SHP77 treated with DMSO at 0.1 percent for 48 hours (cell line): ENCODE data around the gene DMC1.

Experiments used
- DNase-seq: peaks from one replicate; lab custom pipeline; 2025; lab: John Stamatoyannopoulos, UW

DMC1 gene

DNA sequence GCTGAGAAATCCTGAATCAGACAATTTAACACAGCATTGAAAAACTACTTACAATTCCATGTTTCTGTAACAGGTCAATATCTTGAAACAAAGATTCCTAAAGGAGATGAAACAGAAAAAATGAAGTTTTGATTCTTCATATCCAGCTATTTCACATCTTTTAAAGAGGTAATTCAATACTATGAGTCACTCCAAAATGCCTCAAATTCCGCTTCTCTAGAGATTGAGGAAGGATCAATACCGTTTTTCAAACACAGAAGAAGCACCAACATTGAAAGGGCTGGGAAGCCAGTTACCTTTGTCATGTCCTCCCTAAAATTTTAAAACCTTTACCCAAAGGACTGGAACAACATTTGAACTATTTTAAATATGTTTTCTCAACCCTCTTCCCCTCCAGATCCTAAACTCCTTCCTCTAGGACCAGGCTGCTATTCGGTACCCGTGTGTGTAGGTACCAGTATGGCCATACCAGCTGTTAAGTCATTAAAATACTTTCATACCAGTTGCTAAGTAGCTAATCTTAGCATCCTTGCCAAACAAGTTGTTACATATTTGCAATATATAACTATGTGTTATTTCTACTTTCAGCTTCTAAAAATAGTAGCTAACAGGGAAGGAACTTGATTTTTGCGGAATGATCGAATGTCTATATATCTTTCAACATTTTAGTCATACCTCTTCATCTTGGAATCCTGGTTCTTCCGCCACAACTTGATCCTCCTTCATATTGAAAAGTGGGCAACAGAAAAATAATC is 2.3 kb downstream of the DMC1 start:
- no peak for DNase-seq

DNA sequence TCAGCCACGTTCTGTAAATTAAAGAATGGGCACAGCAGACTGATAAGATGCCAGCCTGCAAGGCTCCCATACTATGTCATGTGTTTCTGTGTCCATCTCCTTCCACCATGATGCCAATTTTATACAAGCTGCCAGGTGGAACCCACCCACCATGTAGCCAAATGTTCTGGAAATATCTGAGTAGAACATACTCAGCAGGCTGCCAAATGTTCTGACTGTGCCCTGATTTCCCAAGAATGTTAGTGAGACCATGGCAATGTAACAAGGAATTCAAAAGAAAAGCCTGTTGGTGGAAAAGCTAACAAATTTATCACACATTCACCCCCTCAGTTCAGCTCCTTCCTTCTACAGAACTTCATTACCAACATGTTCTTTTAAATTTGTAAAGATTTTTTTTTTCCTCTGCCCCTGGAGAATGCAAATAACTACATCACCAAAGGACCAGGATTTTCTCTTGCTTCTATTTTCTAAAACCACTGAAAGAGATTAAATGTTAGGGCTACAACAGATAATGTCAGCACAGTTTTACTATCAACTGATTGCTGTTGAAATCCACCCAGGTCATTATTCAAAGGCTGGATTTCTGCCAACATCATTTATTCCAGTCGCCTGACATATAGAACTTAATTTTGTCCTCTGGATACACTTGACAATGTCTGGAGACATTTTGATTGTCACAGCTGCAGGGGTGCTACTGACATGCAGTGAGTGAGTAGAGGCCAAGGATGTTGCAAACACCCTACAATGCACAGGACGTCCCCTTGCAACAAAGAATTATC is 3.1 kb downstream of the DMC1 start:
- no peak for DNase-seq

DNA sequence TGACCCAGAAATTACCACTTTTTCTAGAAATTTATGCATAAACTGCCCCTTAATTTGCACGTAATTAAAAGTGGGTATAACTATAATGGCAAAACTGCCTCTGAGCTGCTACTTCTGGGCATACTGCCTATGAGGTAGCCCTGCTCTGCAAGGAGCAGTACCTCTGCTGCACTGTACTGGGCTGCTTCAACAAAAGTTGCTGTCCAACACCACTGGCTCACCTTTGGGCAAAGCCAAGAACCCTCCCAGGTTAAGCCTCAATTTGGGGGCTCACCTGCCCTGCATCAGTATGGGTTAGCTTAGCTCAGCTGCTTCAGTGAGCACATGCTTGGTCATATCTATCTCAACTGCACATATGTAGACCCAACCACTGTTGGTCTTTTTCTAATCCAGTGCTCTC is 4.5 kb downstream of the DMC1 start:
- no peak for DNase-seq

DNA sequence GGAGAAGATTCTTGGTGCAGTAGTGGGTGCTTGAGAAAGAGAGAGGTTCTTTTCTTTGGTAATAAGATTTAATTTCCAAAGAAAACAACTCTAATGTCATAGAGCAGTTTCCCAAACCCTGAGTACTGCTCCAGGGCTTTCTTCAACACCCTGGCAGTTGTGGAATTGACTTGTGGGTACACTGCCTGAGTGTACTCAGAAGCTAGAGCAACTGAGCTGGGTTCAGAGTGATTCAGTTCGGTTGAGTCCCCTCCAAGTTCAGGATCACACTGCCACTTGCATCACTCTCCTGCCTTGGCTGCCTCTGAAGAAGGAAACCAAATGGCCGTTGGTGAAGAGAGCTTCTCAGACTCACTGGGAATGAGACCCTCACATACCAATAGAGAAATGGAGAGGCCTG is 5.3 kb downstream of the DMC1 start:
- no peak for DNase-seq

DNA sequence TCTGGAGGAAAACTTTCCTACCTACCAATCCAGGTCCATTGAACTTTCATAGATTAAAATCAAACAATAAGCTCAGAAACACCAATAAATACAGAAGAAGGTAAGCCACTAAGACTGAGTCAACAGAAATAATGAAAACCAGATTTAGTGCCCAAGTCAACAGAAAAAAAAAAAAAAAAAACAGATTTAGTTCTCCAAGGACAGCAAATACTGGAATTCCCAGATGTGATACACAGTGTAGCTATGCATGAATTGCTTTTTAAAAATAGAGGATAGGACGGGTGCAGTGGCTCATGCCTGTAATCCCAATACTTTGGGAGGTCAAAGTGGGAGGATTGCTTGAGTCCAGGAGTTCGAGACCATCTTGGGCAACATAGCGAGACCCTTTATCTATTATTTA is 15.7 kb downstream of the DMC1 start:
- no peak for DNase-seq

DNA sequence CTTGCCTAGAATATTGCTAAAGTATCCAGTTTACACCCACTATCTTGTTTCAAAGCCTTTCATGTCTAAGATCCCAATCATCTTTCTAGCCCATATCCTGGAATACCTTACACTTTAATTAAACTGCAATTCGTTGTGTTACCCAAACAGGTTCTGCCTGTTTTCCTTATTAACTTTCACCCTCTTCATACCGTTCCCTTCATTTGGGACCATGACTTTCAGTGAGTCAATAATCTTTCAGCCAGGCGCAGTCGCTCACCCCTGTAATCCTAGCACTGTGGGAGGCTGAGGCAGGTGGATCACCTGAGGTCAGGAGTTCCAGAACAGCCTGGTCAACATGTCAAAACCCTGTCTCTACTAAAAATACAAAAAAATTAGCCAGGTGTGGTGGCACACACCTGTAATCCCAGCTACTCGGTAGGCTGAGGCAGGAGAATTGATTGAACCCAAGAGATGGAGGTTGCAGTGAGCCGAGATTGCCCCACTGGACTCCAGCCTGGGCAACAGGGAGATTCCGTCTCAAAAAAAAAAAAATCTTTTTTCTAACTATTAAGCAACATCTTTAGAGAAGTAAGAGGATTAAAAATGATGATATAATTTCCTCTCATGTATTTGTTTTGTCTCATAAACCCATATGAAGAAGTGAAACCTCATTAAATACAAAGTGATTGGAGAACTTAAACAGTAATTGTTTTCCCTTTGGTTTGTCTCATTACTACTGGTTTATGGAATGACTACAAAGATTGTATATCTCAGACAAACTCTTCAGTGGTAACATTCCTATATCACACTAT is 20.7 kb downstream of the DMC1 start:
- no peak for DNase-seq

DNA sequence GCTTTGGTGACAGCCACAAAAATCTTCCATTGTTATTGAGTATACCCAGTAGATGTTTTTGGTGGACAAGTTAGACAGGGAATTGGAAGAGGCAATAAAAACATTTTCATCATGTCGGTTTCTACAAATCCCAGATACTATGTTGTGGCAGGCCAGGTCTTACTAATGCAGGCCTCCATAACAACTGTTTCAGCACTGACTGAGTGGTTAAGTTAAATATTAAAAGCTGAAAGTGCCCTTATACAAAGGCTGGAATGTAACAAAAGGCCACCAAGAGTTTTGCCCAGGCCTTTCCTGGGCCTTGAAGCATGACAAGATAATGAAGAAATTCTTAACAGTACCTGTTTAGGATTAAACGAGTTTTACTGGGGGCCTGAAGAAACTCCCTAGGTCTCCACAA is 29.3 kb downstream of the DMC1 start:
- no peak for DNase-seq

DNA sequence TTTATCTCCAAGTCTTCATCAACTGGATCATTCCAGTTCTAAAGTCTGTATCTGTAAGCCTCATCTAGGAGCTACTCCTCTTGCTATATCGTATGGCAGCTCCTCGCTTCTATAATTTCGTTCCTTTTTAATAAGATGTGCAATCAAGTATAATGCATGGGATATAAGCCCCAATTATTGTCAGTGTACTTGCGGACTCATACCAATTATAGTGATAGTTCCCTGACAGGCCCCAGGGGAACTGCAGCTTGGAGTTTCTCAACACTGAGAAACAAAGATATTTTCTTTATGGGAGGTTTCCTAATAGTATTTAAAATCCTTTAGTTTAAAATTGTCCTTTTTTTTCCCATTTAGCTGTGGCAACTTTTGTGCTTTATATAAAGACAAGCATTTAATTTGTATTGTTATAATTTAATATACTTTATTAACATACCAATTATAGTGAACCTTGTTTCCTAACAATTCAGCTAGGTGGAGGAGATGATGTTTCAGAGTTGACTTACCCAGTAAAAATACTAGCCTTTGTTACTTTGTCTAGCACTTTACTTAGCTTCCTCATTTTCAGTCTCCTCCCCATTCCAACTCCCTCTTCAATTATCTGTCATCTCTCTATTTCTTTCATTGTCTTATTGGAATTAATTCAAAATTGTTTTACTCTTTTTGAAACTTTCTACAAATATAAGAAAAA is 38.6 kb downstream of the DMC1 start:
- no peak for DNase-seq

DNA sequence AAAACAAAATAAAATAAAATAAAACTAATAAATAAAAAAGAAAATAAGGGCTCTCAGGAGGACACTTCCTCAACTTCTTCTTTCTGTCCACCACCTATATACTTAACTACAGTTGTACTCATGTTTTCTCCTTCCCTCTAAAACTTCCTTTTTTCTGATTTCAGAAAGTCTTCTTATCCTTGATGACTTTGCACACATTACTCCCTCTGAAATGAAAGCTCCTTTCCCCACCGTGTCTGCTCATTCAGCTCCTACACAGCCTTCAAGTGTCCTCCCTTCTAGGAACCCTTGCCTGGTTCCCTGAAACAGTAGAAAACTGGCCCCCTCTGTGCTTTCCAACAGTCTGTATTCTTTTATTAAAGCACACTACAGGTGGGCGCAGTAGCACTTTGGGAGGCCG is 45.6 kb downstream of the DMC1 start:
- DNase-seq: no peak

DNA sequence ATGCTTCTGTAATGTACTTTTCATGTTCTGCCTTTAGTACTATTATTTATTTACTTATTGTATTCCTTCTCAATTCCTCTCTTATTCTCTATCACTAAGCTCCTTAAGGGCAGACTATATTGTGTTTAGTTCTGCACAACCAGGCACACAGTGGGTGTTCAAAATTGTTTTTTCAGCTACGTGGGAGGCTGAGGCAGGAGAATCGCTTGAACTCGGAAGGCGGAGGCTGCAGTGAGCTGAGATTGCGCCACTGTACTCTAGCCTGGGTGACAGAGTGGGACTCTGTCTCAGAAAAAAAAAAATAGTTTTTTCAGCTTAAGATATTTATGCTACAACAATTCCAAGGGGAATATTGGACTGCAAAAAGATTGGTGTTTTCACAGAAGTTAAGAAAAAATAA is 46.5 kb downstream of the DMC1 start:
- no peak for DNase-seq

DNA sequence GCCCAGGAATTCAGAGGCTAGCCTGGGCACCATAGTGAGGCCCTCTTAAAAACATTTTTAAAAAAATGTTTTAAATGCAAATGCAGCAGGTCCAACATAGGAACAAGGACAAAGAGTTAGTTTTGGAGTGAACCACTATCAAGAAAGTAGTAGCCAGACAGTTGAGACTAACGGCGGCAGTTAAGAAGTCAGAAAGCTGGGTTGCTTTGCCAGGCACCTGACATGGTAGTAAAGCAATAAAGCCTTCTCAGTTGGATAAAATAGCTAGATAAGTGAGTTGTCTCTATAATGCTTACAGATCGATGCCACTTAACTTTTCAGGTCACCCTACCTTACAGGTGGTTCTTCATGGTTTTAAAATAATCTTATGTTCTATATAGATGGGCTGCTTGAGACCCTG is 47.0 kb downstream of the DMC1 start:
- no peak for DNase-seq

DNA sequence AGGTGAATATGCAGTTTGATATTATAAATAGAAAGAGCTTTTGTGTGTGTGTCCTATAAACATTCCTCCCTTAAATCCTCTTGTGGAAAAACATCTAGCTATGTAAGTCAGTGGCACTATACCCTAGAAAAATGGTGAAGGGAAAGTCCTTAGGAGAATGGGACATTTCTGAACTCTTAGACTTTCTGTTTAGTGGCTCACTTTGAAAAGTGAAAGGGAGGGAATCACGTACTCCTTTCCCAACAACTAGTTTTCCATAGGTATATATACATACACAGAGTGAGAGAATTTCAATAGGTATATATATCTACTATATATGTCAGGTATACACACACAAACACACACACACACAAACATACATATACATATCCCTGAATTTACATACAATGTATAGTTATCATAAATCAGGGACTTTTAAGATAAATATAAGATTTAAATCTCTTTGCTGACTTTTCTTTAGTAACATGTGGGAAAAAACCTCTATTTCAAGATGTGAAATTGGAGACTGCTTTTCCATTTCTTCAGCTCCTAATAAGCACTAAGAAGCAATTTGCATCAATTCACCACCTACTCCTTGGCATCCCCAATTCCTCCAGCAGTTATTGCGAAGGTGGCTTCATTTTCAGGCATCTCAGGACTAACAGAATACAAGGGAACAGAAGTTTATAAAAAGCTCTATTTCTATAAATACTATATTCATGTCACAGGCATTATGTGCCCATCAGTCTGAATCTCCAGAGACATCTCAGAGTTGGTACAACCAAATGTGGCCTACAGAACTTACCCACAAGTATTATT is 50.3 kb downstream of the DMC1 start:
- no peak for DNase-seq

DNA sequence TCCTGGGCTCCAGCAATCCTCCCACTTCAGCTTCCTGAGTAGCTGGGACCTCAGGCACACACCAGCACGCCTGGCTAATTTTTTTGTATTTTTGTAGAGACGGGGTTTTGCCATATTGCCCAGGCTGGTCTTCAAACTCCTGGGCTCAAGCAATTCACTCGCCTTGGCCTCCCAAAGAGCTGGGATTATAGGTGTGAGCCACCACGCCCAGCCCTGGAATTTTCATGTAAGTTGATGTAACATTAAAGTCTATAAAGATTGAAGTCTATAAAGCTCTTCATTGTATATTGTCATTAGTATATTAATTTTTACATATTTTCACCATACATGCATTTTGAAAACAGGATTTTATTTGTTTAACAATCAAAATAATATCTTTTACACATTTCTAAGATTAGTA is 51.4 kb downstream of the DMC1 start:
- no peak for DNase-seq

DNA sequence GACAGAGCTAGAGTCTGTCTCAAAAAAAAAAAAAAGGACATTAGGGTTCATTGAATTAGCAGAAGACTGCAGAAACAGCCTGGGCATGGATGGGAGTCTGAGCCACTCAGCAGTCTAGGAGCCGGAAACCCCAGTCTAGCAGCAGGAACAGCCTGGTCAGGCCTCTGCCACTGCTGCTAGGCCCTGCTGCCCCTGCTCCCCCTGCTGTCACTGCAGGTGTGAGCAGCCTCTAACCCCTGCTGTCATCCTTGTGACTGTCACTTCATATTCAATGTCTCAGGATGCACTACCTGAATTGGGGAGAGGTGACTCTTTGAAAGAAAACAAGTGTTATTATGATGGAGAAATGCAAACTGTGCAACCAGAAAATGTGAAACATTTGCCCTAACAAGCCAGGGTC is 56.9 kb downstream of the DMC1 start:
- DNase-seq: no peak

DNA sequence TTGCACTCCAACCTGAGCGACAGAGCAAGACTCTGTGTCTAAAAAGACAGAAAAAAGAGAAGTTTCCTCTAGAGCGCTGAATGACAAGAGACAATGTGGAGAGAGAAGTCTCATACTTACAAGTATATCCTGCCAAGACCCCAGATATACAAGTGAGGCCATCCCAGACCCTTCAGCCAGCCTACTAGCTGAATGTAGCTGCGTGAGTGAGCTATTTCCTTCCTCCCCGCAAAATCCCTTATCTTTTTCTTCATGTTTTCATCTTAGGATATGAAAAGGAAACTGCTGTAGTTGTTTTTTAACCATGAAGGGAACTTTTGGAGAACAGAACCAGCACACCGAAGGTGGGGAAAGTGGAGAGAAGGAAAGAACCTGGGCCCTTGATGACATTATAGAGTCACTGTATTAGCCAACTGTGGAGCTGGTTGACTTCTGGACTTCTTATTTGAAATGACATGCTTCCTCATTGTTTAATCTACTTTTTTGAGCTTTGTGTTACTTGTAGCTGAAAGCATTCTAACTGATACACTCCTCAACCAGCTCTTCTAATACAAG is 59.5 kb downstream of the DMC1 start:
- no peak for DNase-seq

DNA sequence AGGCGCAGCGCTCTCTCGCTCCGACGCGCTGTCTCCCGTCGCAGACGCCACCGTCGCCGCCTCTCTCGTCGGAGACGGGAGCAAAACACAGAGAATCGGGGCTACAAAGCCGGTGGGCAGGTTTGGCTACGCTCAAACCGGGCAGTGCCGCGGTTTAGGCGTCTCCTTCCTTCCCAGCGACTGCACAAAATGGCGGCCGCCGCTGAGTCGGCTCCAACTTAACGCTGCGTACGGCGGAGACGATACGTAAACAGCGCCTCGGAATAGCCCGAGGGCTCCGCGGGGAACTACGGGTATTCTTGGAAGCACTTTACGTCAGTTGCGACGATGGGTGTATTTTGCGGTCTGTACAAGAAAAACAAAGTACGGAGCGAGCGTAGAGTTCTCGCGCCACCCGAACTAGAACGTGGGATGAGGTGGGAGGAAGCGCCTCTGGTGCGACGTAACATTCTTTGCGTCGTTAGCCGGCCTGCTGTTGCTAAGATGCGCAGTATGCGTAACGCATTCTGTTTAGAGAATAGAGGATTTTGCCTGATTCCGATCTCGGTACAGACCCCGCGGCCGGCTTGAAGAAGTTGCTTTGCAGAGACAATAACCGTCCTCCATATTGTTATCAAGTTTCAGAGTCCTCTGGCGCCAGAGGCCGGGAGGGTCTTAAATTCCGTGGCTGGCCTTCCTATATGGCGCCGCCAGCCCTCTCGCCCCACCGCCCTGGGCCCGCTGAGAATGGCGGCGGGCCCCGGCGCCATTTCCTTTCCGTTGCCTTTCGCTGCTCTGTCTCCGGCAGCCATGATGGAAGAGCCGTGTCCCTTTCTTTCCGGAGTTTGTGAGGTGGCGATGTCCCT is 63.6 kb downstream of the DMC1 start, which contains the start of gene DDX17:
TSS of gene DDX17 (minus strand) at position 194 of the 845 bp plus-strand sequence.
- peak; percentile 93 for DNase-seq

DNA sequence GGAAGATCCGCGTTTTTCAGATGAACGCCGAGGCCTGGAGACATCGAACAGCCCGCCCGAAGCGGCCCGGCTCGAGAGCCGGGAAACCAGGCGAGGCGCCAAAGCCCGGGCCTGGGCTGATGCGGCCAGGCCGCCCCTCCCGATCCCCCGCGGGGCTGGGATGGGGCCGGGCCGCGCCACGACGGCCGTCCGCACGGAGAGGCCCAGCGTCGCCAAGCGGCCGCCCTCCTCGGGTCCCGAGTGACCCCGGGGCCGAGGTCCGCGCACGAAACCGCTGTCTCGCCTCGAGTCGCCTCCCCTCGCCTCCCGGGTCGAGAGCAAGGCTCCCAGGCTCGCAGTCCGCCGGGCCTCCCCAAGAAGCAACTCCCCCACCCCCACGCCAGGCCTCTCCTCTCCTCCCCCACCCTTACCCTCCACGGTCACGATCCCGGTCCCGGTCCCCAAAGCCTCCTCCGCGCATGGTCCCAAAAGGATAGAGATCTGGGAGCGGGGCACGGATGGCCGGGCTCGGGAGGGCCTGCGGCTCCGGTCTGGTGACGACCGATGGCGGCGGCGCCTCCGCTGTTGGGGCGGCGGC is 64.4 kb downstream of the DMC1 start:
- peak; percentile 23 for DNase-seq

DNA sequence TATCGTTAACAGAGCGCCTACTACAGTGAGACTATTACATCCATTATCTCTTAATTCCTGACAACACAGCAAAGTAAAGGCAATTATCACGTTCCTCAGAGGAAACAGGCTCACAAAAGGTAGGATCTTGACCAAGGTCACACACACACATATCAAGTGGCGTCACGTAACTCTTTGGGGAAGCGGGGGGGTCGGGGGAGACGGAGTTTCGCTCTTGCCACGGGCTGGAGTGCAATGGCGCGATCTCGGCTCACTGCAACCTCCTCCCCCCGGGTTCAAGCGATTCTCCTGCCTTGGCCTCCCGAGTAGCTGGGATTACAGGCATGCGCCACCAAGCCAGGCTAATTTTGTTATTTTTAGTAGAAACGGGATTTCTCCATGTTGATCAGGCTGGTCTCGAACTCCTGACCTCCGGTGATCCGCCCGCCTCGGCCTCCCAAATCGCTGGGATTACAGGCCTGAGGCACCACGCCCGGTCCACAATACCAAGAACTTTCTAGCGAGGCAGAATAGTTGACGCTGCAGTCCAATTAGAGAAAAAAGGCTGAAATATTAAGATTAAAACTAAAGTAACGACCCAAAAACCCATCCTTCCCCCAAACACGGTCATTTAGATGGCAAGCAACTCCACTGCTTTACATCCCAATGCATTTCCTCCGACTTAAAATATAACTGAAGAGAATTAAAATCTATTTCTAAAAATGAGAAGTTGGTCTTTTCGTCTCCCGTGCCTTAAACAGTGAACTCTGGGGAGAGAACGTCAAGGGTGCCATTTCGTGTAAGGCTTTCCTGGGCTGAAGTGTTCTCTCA is 65.0 kb downstream of the DMC1 start:
- no peak for DNase-seq

DNA sequence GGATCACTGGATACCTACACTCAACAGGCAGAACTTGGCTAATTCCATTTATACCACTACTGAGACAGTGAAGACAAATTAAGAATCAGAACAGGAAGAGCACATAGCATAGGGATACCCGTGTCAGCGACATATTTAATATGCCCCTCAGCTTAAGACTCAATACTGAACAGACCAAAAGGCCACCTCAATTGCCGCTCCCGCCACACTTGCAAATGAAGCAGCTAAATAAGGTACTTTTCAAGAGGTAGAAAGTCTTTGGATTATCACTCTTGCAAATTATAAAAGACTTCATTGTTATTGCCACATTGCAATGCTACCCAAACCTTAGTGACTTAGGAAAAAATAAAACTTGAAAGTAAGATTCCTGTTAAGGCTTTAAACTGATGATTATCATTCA is 67.0 kb downstream of the DMC1 start:
- DNase-seq: no peak
